Measurements from ENCODE around the gene NPTXR. TPM values are rescaled to one million over a fixed set of nuclear protein-coding genes. Genes with fewer than 3 reads are reported as not detected.
"Not testable (repeated sequence)": the region's sequence is repeated elsewhere in the genome, so short reads cannot be mapped to it uniquely, and the experiment has no call there.

The NPTXR gene
- total and polyA plus RNA-seq, 8 donors: 4.5 to 13.3 (median 9.2) TPM

GRCh38 chr22:38820020-38820419 is 23.8 kb downstream of the NPTXR start:
- H3K27me3 ChIP-seq: no peaks in the 10 kb centered on the region
- no peak for TF ChIP-seq CTCF (IDR thresholded peaks at IDR 0.05)
- no peak overlapping the region for H3K27ac ChIP-seq
- intact Hi-C loops (cut with DNase I): no loop called here
- ATAC-seq (no peak), DNase-seq (no peak)
- no peak overlapping the region for H3K4me3 ChIP-seq
- no peaks in the 10 kb centered on the region for H3K36me3 ChIP-seq
- H3K4me1 ChIP-seq: no peaks in the 10 kb centered on the region
- H3K9me3 ChIP-seq: no peaks in the 10 kb centered on the region

GRCh38 chr22:38819387-38819940 is 24.4 kb downstream of the NPTXR start:
- intact Hi-C loops (cut with DNase I): no loop called here
- no peak overlapping the region for H3K27ac ChIP-seq
- H3K27me3 ChIP-seq: no peaks in the 10 kb centered on the region
- no peaks in the 10 kb centered on the region for H3K36me3 ChIP-seq
- H3K4me1 ChIP-seq: no peaks in the 10 kb centered on the region
- no peaks in the 10 kb centered on the region for H3K9me3 ChIP-seq
- ATAC-seq: no peak
- no peak for TF ChIP-seq CTCF (IDR thresholded peaks at IDR 0.05)
- no peak for DNase-seq
- no peak overlapping the region for H3K4me3 ChIP-seq

- DNase-seq (no peak), ATAC-seq (no peak)
- no peak overlapping the region for H3K4me3 ChIP-seq
- H3K4me1 ChIP-seq: no peaks in the 10 kb centered on the region
- no peaks in the 10 kb centered on the region for H3K9me3 ChIP-seq
- TF ChIP-seq CTCF (IDR thresholded peaks at IDR 0.05): no peak
- peaks cover 0 to 12% of the 10 kb centered on the region in 2 donors for H3K27me3 ChIP-seq
- H3K36me3 ChIP-seq: no peaks in the 10 kb centered on the region
- intact Hi-C loops (cut with DNase I): no loop called here
- H3K27ac ChIP-seq: no peak overlapping the region
These were observed 26.6 kb downstream of the NPTXR start for GRCh38 chr22:38817196-38817595.

GRCh38 chr22:38815842-38816241 is 28.0 kb downstream of the NPTXR start:
- ATAC-seq: no peak
- Histone ChIP-seq H3K4me1 (no peaks in the 10 kb centered on the region), H3K4me3 (no peak overlapping the region), H3K36me3 (no peaks in the 10 kb centered on the region), H3K27ac (no peak overlapping the region), H3K9me3 (no peaks in the 10 kb centered on the region), H3K27me3 (peaks cover 0 to 19% of the 10 kb centered on the region in 2 donors)
- intact Hi-C loops (cut with DNase I): no loop called here
- TF ChIP-seq CTCF (IDR thresholded peaks at IDR 0.05): no peak
- DNase-seq: no peak

- TF ChIP-seq CTCF (IDR thresholded peaks at IDR 0.05): no peak
- H3K4me3 ChIP-seq: no peak overlapping the region
- ATAC-seq (no peak), DNase-seq (no peak)
- intact Hi-C loops (cut with DNase I): no loop called here
- H3K4me1 ChIP-seq: no peaks in the 10 kb centered on the region
- peaks cover 0 to 8% of the 10 kb centered on the region in 2 donors for H3K9me3 ChIP-seq
- H3K27me3 ChIP-seq: peaks cover 0 to 19% of the 10 kb centered on the region in 2 donors
- H3K27ac ChIP-seq: no peak overlapping the region
- H3K36me3 ChIP-seq: no peaks in the 10 kb centered on the region
These were observed 32.6 kb downstream of the NPTXR start for GRCh38 chr22:38811241-38811640.

- ATAC-seq; H3K4me1 ChIP-seq; DNase-seq; intact Hi-C loops (cut with DNase I); H3K9me3 ChIP-seq; H3K27ac ChIP-seq; H3K36me3 ChIP-seq; H3K4me3 ChIP-seq: not testable (repeated sequence)
- H3K27me3 ChIP-seq: peaks cover 0 to 17% of the 10 kb centered on the region in 2 donors
These were observed 38.7 kb downstream of the NPTXR start for GRCh38 chr22:38805041-38805593.

Data from left lung (tissue), 10 donors.